NCI-H1694 (cell line): ENCODE measurements around the gene KCNH3.
"Not testable (repeated sequence)": the region's sequence is repeated elsewhere in the genome, so short reads cannot be mapped to it uniquely, and the experiment has no call there.

ENCODE experiments used
- DNase-seq: peaks from one replicate; lab custom pipeline; 2025; lab: John Stamatoyannopoulos, UW

KCNH3 gene

DNA sequence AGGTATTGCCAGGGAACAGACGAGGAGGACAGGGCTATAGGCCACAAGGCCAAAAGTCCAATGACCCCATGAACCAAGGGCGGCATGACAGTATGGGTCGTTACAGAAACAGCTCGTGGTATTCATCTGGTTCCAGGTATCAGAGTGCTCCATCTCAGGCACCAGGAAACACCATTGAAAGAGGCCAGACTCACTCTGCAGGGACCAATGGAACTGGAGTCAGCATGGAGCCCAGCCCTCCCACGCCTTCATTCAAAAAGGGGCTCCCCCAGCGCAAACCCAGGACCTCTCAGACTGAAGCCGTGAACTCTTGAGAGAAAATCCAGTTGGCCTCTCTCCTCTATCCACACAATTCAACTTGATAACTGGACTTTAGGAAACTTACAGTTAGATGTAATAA lies 12.9 kb upstream of the KCNH3 start:
- DNase-seq = no peak

DNA sequence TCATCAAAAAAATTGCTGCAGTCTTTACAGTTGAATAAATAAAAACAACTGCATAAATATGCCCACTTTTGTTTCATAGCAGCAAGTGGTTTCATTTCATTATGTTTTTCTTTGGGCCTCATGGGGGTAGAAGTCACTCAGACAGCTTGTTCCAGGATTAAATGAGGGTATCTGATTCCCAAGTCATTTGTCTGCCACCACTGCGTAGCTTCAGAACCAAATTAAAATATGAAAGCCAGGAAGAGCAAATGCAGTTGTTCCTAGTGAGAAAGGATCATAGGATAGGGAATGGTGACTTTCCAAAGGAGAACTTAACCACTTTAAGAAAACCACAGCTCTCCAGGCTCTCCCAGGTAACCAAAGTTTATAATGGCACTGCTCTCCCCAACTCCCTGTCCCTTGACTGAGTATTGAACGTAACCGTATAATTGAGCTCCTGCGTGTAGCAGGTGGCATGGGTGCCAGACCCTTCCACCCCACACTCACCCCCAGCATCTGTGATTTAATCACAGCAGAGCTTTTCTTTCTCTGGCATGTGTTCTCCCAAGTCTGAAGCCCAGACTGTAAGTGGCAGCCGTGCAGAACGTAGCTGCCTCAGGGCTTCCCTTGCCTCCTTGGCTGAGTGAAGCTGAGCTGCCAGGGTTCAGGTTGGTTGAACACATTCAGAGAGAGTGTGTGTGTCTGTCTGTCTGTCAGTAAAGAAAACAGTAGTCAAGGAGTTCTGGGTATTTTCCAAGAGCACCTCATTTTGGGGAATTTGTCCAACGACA lies 11.3 kb upstream of the KCNH3 start:
- DNase-seq = no peak

DNA sequence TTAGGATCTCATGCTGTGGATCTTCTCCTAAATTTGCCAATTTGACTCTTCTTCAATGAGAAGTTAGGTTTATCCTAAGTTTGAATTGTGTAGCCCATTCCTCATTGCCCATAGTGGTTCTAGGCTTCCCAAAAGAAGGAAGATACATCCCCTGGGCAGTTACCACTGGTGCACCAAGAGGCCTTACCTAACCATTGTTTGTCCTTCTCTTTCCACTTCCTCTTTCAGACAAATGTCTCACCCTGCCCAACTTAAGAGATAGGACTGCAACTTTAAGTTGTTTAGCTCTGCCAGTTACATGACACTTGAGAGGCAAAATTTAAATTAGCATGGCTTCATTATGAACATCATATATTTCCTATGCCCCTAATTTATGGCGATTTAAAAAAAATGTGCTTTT lies 9.4 kb upstream of the KCNH3 start:
- no peak for DNase-seq

DNA sequence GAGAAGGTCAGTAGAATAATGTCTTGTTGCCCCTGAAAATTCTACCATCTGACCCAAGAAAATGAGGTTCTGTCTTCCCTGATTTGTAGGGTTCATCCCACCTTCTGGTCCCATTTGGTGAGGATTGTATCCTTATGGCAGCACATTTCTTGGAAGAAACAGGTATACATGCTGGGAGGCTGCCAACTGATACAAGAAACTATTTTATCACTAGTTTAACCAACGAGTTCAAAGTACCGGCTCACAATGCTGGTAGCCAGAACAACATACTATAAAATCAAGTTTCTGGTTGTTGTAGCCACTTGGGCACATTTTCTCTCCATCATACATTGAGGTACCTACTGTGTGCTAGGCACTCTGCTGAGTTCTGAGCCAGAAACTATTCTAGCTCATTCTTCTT lies 7.1 kb upstream of the KCNH3 start:
- no peak for DNase-seq

DNA sequence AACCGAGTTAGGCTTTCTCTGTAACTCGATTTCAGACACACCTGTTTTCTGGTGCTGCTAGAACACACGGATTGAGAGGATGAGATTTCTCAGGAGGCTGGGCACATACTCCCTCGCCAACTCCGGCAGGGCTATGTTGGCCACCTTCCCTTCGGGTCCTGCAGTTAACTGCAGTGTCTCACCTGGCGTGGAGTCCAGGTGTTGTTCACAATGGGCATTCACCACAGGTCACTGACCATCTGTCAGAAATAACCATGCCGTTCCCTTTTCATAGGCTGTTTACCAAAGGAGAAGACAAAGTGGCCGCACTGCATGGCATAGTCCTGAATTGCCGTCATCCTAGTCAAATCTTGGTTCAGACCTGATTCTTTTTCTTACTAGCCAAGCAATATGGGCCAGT lies 5.5 kb upstream of the KCNH3 start:
- no peak for DNase-seq

DNA sequence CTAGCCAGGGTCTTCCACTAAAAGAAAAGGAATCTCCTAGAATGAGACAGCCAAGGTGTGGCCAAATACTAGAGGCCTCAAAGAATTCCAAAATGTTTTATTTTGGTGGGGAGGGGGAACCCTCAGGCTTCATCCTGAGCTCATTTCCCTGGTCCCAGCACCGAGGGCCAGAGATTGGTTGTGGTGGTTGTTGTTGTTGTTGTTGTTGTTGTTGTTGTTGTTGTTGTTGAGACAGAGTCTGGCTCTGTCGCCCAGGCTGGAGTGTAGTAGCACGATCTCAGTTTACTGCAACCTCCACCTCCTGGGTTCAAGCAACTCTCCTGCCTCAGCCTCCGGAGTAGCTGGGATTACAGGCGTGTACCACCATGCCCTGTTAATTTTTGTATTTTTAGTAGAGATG lies 4.7 kb upstream of the KCNH3 start:
- DNase-seq = not testable (repeated sequence)

DNA sequence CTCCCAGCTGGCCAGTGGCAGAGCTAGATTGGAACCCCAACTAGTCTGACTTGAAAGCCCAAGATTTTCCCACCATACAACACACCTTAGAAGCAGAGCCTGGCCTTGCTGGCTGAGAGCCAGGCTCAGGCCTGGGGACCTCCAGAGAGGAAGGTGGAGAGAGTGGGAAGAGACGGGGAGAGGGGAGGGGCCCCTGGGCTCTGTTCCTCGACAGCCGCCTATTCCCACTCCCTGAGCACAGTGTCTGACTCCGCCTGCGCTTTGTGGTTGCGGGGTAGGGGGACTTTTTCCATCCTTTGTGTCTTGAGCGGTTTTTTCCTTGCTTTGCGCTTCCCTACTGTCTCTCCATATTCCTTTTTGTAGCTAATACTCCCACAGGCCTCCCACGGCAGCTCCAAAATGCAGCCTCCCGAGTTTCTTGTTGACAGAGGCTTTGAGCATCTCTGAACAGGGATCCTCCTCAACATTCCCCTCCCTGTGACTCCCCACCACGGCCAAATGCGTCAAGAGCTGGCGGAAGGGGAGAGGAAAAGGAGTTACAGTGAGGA lies 4.0 kb upstream of the KCNH3 start:
- DNase-seq = no peak

DNA sequence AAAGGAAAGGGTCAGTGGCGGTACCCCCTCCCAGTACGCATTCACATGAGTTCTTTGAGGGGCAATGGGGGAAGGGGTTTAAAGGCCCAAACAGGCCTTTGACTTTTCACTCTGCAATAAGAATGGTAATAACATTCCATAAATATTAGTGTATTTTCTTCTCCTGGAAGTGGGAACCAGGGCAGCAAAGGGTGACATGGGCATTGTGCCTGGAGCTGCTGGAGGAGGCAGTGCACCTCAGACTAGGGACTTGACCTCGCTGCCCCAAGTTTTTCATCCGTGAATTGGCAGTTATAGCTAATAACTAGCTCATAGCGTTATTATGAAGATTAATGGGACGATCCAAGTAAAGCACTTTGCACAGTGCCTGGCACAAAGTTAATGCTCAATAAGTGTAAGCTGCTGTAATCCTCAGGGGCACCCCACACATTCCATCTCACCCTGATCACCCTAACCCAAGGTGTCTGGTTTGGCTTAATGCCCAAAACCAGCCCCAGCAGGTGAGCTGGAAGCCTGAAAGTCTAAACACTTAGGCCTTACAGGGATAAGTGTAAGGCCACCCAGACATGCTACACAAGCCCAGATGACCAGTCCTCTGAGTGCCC lies 2.8 kb upstream of the KCNH3 start:
- DNase-seq = no peak

DNA sequence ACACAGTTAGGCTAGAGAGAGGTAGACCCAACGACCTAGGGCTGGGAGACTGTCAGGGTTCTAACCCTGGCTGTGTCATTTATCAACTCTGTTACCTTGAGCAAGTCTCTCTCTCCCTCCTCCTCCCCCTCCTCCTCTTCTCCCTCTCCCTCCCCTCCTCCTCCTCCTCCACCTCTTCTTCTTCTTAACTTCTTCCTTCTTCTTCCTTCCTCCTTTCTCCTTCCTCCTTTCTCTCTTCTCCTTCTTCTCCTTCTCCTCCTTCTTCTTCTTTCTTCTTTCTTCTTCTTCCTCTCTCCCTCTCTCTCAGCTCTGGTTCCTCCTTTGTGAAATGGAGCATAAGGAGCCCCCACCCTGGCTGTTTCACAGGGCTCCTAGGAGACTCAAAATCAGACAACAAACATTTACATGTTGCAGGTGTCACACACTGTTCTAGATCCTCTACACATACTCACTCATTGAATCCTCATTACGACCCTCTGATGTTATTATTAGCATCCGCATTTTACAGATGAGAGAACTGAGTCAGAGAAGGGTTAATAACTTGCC lies 2.2 kb upstream of the KCNH3 start:
- no peak for DNase-seq

DNA sequence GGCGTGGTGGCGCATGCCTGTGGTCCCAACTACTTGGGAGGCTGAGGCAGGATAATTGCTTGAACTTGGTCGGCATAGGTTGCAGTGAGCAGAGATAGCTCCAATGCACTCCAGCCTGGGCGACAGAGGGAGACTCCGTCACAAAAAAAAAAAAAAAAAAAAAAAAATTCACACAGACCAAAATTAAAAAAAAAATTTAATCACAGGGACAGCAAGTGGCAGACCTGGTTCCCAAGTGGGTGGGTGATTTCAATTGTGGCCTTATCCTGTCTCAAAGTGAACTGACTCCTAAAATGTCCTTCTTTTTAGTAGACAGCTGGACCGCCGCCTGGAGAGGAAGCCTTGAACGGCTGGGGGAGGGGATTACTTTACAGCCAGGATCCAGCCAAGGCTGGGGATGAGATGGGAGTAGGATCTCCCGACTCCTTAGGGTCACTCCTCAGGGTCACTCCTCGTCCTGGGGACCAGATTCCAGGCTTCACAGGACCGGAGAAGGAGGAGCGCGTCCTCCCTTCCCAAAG lies 1.5 kb upstream of the KCNH3 start:
- DNase-seq = no peak

DNA sequence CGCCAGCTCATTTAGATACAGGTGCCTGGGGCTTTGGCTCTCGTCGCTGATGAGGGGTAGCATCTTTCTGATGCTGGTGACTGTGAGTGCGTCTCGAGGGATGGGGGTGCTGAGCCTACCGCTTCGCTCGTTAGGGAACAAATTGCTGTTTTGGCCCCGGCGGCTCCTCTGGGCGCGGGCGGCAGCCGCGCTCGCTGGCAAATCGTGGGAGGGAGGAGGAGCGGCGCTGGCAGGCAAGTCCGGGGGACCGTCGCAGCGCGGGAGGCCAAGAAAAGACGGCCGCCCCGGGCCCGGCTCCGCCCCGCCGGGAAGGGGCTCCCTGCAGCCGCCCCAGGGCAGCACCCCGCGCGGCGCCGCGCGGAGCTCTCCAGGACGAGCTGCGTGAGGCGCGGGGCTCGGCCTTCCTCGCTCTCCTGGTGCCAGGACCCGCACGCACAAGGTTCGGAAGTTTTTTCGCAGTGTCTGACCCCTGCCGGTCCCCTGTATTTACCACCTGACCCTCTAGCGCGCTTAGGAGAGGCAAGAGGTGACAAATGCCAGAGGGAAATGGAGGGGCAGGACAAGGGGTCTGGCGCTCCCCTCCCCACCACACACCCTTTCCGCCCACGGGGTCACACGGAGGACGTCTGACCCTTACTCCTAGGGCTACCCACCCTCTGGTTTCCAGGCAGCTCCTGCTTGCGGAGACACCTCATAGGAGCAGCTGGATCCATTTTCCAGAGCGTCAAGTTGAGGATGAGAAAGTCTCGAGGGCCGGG lies 899 bp upstream of the KCNH3 start:
- no peak for DNase-seq

DNA sequence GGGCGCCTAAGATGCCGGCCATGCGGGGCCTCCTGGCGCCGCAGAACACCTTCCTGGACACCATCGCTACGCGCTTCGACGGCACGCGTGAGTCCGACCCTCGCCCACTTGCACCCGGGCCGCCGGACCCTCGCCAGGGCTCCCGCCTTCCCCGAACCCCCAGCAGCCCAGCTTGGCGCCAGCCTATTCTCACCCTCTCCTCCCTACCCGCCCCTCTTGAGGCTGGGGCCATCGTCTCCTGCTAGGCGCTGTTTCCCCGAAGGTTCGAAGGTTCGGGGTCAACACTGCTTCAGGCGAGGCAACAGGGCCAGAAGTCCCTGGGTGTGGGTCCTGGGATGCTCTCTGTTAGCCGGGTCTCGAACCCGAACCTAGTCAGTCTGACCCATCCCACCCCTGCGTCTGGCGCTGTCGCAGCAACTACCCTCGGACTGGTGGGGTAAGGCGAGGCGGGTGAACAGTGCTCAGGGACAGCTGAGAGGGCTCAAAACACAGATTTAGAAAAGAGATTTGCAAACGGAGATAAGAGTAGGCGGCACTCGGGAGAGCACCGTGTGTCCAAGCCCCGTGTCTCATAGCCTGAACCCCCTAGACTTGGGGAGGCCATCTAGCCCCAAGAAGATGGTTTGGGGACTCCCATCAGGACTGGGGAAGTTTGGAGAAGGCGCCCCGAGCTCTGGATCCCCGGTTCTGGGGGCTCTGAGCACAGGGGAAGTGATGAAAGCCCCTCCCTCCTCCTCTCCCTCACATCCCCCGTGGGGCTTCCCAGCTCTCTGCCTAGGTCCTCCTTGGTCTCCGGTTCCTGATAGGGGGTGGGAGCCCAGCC lies 787 bp downstream of the KCNH3 start:
- no peak for DNase-seq

DNA sequence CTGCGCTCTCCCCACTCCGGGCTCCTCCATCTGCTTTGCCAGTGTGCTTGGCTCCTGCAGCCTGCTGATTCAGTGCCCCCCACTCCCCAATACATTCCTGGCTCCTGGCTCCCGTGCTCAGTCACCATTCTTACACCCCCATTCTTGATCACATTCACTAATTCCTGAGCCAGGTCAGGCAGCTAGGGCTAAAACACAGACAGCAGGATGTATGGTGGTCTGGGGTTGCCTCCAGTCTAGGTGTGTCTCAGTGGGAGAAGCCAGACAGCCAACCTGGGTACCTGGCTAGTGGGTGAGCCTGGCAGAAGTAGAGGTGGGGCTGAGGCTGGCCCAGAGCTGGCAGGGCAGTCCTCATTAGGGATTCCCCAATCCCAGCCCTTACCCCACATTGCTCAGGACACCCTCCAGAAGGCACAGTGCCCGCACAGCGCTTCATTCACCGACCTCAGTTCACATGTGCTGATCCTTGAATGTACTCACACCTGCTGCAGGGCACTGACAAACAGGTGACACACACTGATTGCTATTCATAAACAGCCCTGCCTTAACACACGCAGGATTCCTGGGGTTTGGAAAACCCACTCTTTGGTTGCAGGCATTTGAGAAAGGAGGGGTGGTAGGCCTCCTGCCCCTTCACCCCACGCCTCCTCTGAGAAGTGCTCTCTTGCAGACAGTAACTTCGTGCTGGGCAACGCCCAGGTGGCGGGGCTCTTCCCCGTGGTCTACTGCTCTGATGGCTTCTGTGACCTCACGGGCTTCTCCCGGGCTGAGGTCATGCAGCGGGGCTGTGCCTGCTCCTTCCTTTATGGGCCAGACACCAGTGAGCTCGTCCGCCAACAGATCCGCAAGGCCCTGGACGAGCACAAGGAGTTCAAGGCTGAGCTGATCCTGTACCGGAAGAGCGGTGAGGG lies 1.7 kb downstream of the KCNH3 start:
- DNase-seq = no peak

DNA sequence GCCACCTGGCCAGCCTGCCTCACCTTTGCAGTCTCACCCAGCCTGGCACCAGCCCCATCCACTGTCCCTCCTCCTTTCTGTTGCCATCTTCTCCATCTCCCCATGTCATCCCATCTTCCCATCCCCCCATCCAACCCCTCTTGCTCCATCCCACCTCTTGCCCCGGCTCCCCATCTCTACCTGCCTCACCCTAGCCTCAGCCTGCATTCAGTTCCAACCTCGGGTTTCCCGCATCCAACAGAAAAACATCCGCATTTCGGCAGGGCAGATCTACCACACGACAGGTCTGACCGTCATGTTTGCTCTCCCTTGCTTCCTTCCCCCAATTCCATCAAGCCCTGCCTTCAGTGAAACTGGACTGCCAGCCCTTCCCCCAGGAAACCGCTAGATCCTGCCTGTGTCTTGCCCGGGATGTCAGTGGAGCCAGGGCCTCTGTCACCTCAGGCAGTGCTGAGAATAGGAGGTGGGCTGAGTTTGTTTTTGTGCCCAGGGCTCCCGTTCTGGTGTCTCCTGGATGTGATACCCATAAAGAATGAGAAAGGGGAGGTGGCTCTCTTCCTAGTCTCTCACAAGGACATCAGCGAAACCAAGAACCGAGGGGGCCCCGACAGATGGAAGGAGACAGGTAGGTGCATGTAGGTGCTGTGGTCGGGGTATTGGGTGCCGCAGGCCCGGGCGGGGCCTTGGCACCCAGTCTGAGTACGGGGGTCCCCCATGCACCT lies 2.5 kb downstream of the KCNH3 start:
- no peak for DNase-seq

DNA sequence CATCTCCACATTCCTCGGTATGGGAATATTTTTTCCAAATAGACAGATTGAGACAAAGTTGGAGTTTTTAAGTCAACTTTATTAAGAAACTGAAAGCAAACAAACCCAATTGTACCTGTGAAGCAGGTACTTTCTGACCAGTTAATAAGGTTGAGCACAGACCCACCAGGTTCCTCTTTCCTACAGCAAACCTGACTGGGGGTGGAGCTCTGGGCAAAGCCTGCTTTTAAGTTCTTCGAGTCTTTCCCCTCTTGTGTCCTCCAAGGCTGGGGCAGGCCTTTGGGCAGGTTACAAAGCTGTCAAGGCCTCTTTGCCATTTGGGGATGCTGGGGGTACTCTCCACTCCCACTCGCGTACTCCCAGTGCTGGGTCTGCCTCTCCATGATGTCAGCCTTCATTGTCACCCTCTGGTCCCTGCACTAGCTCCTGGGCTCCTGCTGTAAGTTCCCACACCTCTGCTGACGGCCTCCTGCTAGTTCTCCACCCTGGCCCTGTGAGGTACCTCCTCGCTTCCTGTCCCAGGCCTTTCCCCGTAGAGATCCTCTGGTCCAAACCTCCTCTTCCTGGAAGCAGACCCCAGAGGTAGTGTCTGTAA lies 3.2 kb downstream of the KCNH3 start:
- DNase-seq = no peak

DNA sequence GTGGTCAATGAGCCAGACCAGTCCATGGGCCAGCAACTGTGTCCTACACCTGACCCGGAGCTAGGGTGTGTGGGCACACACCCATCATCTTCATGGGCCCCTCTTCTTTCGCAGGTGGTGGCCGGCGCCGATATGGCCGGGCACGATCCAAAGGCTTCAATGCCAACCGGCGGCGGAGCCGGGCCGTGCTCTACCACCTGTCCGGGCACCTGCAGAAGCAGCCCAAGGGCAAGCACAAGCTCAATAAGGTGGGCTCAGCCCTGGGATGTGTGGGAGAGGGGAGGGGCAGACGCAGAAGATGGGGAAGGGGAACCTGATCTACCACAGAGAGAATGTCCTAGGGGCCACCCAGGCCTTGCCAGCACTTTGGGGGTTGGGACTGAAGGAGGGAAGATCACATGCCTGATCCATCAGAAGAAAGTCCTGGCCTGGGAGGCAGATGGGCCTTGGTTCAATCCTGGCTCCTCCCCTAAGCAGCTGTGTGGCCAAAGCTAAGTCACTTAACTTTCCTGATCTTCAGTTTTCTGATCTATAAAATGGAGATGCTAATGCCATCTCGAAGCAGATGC lies 3.8 kb downstream of the KCNH3 start:
- DNase-seq = no peak

DNA sequence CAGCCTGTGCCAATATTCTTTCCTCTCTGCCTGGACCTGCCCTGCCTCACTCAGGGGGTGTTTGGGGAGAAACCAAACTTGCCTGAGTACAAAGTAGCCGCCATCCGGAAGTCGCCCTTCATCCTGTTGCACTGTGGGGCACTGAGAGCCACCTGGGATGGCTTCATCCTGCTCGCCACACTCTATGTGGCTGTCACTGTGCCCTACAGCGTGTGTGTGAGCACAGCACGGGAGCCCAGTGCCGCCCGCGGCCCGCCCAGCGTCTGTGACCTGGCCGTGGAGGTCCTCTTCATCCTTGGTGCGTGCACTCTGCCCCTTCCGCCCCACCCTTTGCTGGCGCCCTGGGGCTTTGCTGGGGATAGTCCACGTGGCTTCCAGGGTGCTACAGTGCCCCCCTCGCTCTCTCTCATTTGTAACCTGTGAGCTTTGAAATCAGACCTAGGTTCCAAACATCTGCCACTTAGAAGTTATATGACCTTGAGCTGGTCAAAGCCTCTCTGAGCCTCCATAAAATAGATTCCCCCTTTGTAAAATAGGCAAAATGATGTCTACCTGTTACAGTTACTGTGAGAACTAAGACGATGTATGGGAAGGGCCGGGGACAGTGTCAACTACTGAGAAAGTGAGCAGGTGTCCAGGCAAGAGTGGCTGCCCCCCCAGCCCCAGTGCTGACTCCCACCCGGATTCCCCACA lies 4.5 kb downstream of the KCNH3 start:
- DNase-seq = no peak
